Amygdala (tissue), 56 donors: ENCODE measurements around the gene DTWD2.
"Not testable (repeated sequence)": the region's sequence is repeated elsewhere in the genome, so short reads cannot be mapped to it uniquely, and the experiment has no call there.

ENCODE experiments used
- DNase-seq, 56 donors: peaks; one replicate each; lab custom pipeline; 2025; lab: John Stamatoyannopoulos, UW

The DTWD2 gene

GRCh38 chr5:118998861-118999260 is 10.5 kb upstream of the DTWD2 start:
- DNase-seq, result not testable (repeated sequence)

GRCh38 chr5:118996098-118996497 is 7.8 kb upstream of the DTWD2 start:
- no peak for DNase-seq

- DNase-seq, result no peak
Measured at GRCh38 chr5:118994595-118994994, 6.2 kb upstream of the DTWD2 start.

- DNase-seq, result not testable (repeated sequence)
Measured at GRCh38 chr5:118993118-118993517, 4.8 kb upstream of the DTWD2 start.

- not testable (repeated sequence) for DNase-seq
Measured at GRCh38 chr5:118992055-118992454, 3.7 kb upstream of the DTWD2 start.

- DNase-seq, result no peak
Measured at GRCh38 chr5:118990582-118990981, 2.2 kb upstream of the DTWD2 start.

- DNase-seq, result no peak
Measured at GRCh38 chr5:118989816-118990215, 1.5 kb upstream of the DTWD2 start.

GRCh38 chr5:118988866-118989180 is 476 bp upstream of the DTWD2 start:
- no peak for DNase-seq

- no peak for DNase-seq
Measured at GRCh38 chr5:118984602-118985001, 3.7 kb downstream of the DTWD2 start.

- no peak for DNase-seq
Measured at GRCh38 chr5:118981783-118982182, 6.6 kb downstream of the DTWD2 start.

- DNase-seq, result no peak
Measured at GRCh38 chr5:118980438-118980837, 7.9 kb downstream of the DTWD2 start.

GRCh38 chr5:118980017-118980416 is 8.3 kb downstream of the DTWD2 start:
- DNase-seq, result no peak

- not testable (repeated sequence) for DNase-seq
Measured at GRCh38 chr5:118973779-118974445, 14.4 kb downstream of the DTWD2 start.

- DNase-seq, result no peak
Measured at GRCh38 chr5:118968925-118969375, 19.4 kb downstream of the DTWD2 start.

- no peak for DNase-seq
Measured at GRCh38 chr5:118968406-118968911, 19.9 kb downstream of the DTWD2 start.

- no peak for DNase-seq
Measured at GRCh38 chr5:118967059-118967508, 21.3 kb downstream of the DTWD2 start.

- DNase-seq, result no peak
Measured at GRCh38 chr5:118965890-118966289, 22.5 kb downstream of the DTWD2 start.

- DNase-seq, result not testable (repeated sequence)
Measured at GRCh38 chr5:118964970-118965369, 23.4 kb downstream of the DTWD2 start.

GRCh38 chr5:118964388-118964787 is 24.0 kb downstream of the DTWD2 start:
- DNase-seq, result not testable (repeated sequence)

- DNase-seq, result no peak
Measured at GRCh38 chr5:118963169-118963568, 25.2 kb downstream of the DTWD2 start.

GRCh38 chr5:118960557-118960956 is 27.8 kb downstream of the DTWD2 start:
- no peak for DNase-seq

GRCh38 chr5:118956727-118957126 is 31.6 kb downstream of the DTWD2 start:
- no peak for DNase-seq

GRCh38 chr5:118953652-118954005 is 34.7 kb downstream of the DTWD2 start:
- DNase-seq, result no peak
